Measurements from ENCODE around the gene ATP1A1. TPM values are rescaled to one million over a fixed set of nuclear protein-coding genes. Genes with fewer than 3 reads are reported as not detected.

ATP1A1 gene
- total RNA-seq, 1 experiment from 2014 or later = 286 TPM

- H3K36me3 Mint-ChIP-seq = no peaks in the 10 kb centered on the region
- ChIA-PET CTCF (no interaction called here), POLR2A (no interaction called here)
- H3K27me3 Mint-ChIP-seq (ENCODE audit: low read depth) = peaks cover 6% of the 10 kb centered on the region
- H3K9me3 Mint-ChIP-seq = peaks cover 9% of the 10 kb centered on the region
- no peak for TF ChIP-seq ZNF263 (CRISPR knock-in tag; IDR thresholded peaks at IDR 0.05; ENCODE audit: low read depth)
- no peak for TF ChIP-seq NR1H2 (CRISPR knock-in tag; IDR thresholded peaks at IDR 0.05)
- no peak for TF ChIP-seq ZNF416 (CRISPR knock-in tag; IDR thresholded peaks at IDR 0.05)
- TF ChIP-seq ZNF671 (CRISPR knock-in tag; IDR thresholded peaks at IDR 0.05) = no peak
- TF ChIP-seq NFE2L1 (CRISPR knock-in tag; IDR thresholded peaks at IDR 0.05) = no peak
- no peak for TF ChIP-seq SP1 (CRISPR knock-in tag; conservative IDR thresholded peaks at IDR 0.05)
- no peak for TF ChIP-seq JAZF1 (CRISPR knock-in tag; IDR thresholded peaks at IDR 0.05)
- no peak for TF ChIP-seq JUN (CRISPR knock-in tag; IDR thresholded peaks at IDR 0.05)
- no peak for DNase-seq (ENCODE audit: low spot score)
- H3K4me3 Mint-ChIP-seq = no peak overlapping the region
- H3K27ac Mint-ChIP-seq = no peak overlapping the region
- ATAC-seq = no peak
- H3K4me1 Mint-ChIP-seq = peaks cover 15% of the 10 kb centered on the region
These were observed 39.7 kb upstream of the ATP1A1 start for GRCh38 chr1:116333171-116334014.

GRCh38 chr1:116334015-116334547 lies 39.0 kb upstream of the ATP1A1 start:
- Mint-ChIP-seq H3K4me3 (no peak overlapping the region), H3K4me1 (peaks cover 15% of the 10 kb centered on the region), H3K27ac (no peak overlapping the region), H3K36me3 (no peaks in the 10 kb centered on the region), H3K9me3 (peaks cover 9% of the 10 kb centered on the region), H3K27me3 (ENCODE audit: low read depth) (peaks cover 6% of the 10 kb centered on the region)
- DNase-seq (ENCODE audit: low spot score) (no peak), ATAC-seq (no peak)
- TF ChIP-seq FOXP4 (CRISPR knock-in tag; IDR thresholded peaks at IDR 0.05) = no peak
- TF ChIP-seq E2F1 (CRISPR knock-in tag; IDR thresholded peaks at IDR 0.05) = no peak
- TF ChIP-seq ZNF532 (CRISPR knock-in tag; IDR thresholded peaks at IDR 0.05; ENCODE audit: borderline replicate concordance) = no peak
- no peak for TF ChIP-seq MLX (CRISPR knock-in tag; IDR thresholded peaks at IDR 0.05)
- no peak for TF ChIP-seq HMGA2 (CRISPR knock-in tag; IDR thresholded peaks at IDR 0.05)
- TF ChIP-seq ZNF396 (CRISPR knock-in tag; IDR thresholded peaks at IDR 0.05; ENCODE audit: borderline replicate concordance) = no peak
- TF ChIP-seq ZNF512 (CRISPR knock-in tag; IDR thresholded peaks at IDR 0.05; ENCODE audit: borderline replicate concordance) = no peak
- no peak for TF ChIP-seq FOXJ3 (CRISPR knock-in tag; IDR thresholded peaks at IDR 0.05; ENCODE audit: borderline replicate concordance)
- no peak for TF ChIP-seq SP1 (CRISPR knock-in tag; conservative IDR thresholded peaks at IDR 0.05)
- TF ChIP-seq ZNF281 (CRISPR knock-in tag; IDR thresholded peaks at IDR 0.05) = no peak
- TF ChIP-seq SOX15 (CRISPR knock-in tag; IDR thresholded peaks at IDR 0.05) = no peak
- TF ChIP-seq JUN (CRISPR knock-in tag; IDR thresholded peaks at IDR 0.05) = no peak
- TF ChIP-seq GABPB1 (CRISPR knock-in tag; IDR thresholded peaks at IDR 0.05) = no peak
- no peak for TF ChIP-seq IRF2 (CRISPR knock-in tag; IDR thresholded peaks at IDR 0.05; ENCODE audit: borderline replicate concordance, low read depth)
- no peak for TF ChIP-seq USF1 (CRISPR knock-in tag; IDR thresholded peaks at IDR 0.05)
- CTCF ChIA-PET = interaction anchor here (1.4 to 1.7 kb wide), 2 partner anchors 151 to 195 kb away, joined by 7 to 8 read pairs; no protein-coding TSS in a partner anchor
- POLR2A ChIA-PET = no interaction called here
